ENCODE measurements around the gene RASSF5. TPM values are rescaled to one million over a fixed set of nuclear protein-coding genes. Genes with fewer than 3 reads are reported as not detected.
A peak's percentile ranks its signal among the peaks of the same experiment; 100 is the strongest.

RASSF5 gene
- total and polyA plus RNA-seq, 2 of the 13 experiments (the other 11 are each of a cell fraction or from before 2014, with no cell fraction given): 0.18 to 0.40 TPM

DNA sequence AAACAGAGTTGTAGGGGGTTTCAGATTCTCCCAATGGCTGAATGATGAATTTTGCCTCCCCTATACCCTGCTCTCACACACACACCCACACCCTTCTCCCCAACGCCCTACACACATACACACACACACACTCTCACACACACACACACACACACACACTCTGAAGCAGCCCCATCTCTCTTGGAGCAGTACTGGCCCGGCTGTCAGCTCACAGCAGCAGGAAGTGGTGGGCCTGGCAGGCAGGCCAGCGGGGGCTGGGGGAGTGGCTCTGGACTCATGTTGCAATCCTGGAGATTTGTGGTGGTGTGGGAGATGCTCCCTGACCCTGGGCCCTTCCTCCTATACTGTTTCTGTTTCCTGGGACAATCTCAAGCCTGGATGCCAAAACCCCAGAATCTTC is 34.9 kb upstream of the RASSF5 start (continued):
- no peak for TF ChIP-seq ZZZ3 (CRISPR knock-in tag; IDR thresholded peaks at IDR 0.05; ENCODE audit: borderline replicate concordance)
- TF ChIP-seq, protein P1, sequence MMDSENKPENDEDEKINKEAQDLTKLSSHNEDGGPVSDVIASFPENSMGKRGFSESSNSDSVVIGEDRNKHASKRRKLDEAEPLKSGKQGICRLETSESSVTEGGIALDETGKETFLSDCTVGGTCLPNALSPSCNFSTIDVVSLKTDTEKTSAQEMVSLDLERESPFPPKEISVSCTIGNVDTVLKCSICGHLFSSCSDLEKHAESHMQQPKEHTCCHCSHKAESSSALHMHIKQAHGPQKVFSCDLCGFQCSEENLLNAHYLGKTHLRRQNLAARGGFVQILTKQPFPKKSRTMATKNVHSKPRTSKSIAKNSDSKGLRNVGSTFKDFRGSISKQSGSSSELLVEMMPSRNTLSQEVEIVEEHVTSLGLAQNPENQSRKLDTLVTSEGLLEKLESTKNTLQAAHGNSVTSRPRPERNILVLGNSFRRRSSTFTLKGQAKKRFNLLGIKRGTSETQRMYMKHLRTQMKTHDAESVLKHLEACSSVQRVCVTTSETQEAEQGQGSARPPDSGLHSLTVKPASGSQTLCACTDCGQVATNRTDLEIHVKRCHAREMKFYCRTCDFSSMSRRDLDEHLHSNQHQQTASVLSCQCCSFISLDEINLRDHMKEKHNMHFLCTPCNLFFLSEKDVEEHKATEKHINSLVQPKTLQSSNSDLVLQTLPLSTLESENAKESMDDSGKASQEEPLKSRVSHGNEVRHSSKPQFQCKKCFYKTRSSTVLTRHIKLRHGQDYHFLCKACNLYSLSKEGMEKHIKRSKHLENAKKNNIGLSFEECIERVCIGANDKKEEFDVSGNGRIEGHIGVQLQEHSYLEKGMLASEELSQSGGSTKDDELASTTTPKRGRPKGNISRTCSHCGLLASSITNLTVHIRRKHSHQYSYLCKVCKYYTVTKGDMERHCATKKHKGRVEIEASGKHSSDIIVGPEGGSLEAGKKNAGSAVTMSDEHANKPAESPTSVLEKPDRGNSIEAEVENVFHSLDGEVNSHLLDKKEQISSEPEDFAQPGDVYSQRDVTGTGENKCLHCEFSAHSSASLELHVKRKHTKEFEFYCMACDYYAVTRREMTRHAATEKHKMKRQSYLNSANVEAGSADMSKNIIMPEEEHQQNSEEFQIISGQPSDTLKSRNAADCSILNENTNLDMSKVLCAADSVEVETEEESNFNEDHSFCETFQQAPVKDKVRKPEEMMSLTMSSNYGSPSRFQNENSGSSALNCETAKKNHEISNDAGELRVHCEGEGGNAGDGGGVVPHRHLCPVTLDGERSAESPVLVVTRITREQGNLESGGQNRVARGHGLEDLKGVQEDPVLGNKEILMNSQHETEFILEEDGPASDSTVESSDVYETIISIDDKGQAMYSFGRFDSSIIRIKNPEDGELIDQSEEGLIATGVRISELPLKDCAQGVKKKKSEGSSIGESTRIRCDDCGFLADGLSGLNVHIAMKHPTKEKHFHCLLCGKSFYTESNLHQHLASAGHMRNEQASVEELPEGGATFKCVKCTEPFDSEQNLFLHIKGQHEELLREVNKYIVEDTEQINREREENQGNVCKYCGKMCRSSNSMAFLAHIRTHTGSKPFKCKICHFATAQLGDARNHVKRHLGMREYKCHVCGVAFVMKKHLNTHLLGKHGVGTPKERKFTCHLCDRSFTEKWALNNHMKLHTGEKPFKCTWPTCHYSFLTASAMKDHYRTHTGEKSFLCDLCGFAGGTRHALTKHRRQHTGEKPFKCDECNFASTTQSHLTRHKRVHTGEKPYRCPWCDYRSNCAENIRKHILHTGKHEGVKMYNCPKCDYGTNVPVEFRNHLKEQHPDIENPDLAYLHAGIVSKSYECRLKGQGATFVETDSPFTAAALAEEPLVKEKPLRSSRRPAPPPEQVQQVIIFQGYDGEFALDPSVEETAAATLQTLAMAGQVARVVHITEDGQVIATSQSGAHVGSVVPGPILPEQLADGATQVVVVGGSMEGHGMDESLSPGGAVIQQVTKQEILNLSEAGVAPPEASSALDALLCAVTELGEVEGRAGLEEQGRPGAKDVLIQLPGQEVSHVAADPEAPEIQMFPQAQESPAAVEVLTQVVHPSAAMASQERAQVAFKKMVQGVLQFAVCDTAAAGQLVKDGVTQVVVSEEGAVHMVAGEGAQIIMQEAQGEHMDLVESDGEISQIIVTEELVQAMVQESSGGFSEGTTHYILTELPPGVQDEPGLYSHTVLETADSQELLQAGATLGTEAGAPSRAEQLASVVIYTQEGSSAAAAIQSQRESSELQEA (CRISPR knock-in tag; IDR thresholded peaks at IDR 0.05; ENCODE audit: not compliant biosample characterization): no peak
- no peak for TF ChIP-seq ELF4 (CRISPR knock-in tag; IDR thresholded peaks at IDR 0.05; ENCODE audit: borderline replicate concordance)
- no peak for TF ChIP-seq KDM4B (CRISPR knock-in tag; IDR thresholded peaks at IDR 0.05)
- 0 out of 2 replicates have a peak, but pooled peaks have one; percentile 26 for TF ChIP-seq ZSCAN31 (CRISPR knock-in tag; IDR thresholded peaks at IDR 0.05; ENCODE audit: low read depth)
- no peak for TF ChIP-seq PHF20 (CRISPR knock-in tag; IDR thresholded peaks at IDR 0.05)
- TF ChIP-seq SOX6 (IDR thresholded peaks at IDR 0.05): no peak
- TF ChIP-seq SOX6 (CRISPR knock-in tag; IDR thresholded peaks at IDR 0.05): no peak
- peak; percentile 83 for TF ChIP-seq ZNF292 (CRISPR knock-in tag; IDR thresholded peaks at IDR 0.05; ENCODE audit: borderline replicate concordance, low read depth)
- TF ChIP-seq GPN1 (CRISPR knock-in tag; IDR thresholded peaks at IDR 0.05; ENCODE audit: borderline replicate concordance): no peak
- no peak for TF ChIP-seq ZNF484 (CRISPR knock-in tag; IDR thresholded peaks at IDR 0.05; ENCODE audit: borderline replicate concordance, low read depth)
- no peak for TF ChIP-seq ZNF841 (CRISPR knock-in tag; IDR thresholded peaks at IDR 0.05; ENCODE audit: borderline replicate concordance)
- TF ChIP-seq, protein P2, sequence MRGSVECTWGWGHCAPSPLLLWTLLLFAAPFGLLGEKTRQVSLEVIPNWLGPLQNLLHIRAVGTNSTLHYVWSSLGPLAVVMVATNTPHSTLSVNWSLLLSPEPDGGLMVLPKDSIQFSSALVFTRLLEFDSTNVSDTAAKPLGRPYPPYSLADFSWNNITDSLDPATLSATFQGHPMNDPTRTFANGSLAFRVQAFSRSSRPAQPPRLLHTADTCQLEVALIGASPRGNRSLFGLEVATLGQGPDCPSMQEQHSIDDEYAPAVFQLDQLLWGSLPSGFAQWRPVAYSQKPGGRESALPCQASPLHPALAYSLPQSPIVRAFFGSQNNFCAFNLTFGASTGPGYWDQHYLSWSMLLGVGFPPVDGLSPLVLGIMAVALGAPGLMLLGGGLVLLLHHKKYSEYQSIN (CRISPR knock-in tag; IDR thresholded peaks at IDR 0.05; ENCODE audit: borderline replicate concordance): no peak
- TF ChIP-seq STAG1 (CRISPR knock-in tag; IDR thresholded peaks at IDR 0.05): no peak
- peak; percentile 35; the same call in 1 of the 2 replicates for TF ChIP-seq ETV5 (CRISPR knock-in tag; IDR thresholded peaks at IDR 0.05; ENCODE audit: borderline replicate concordance)
- no peak for TF ChIP-seq FOXK2 (IDR thresholded peaks at IDR 0.05)
